Measurements from ENCODE around the gene ITIH1.

Gene ITIH1

GRCh38 chr3:52817221-52817620 lies 39.8 kb downstream of the ITIH1 start:
- DNase-seq, result no peak

GRCh38 chr3:52817860-52818259 lies 40.5 kb downstream of the ITIH1 start:
- DNase-seq, result no peak

GRCh38 chr3:52819936-52820335 lies 42.5 kb downstream of the ITIH1 start:
- DNase-seq, result no peak

GRCh38 chr3:52820736-52821135 lies 43.3 kb downstream of the ITIH1 start:
- DNase-seq, result no peak

GRCh38 chr3:52822363-52822762 lies 45.0 kb downstream of the ITIH1 start:
- DNase-seq, result no peak

- DNase-seq, result no peak
Observed at GRCh38 chr3:52824037-52824436, 46.6 kb downstream of the ITIH1 start.

- DNase-seq, result no peak
Observed at GRCh38 chr3:52827441-52827840, 50.0 kb downstream of the ITIH1 start.

- DNase-seq, result no peak
Observed at GRCh38 chr3:52827866-52828376, 50.5 kb downstream of the ITIH1 start.

GRCh38 chr3:52829482-52829881 lies 52.1 kb downstream of the ITIH1 start:
- no peak for DNase-seq

- no peak for DNase-seq
Observed at GRCh38 chr3:52829906-52830463, 52.6 kb downstream of the ITIH1 start.

GRCh38 chr3:52830535-52831258 lies 53.3 kb downstream of the ITIH1 start, which contains the start of gene ITIH4:
TSS of gene ITIH4 (minus strand) at chr3:52830672. CDS start at chr3:52830642, 30 bp downstream.
- DNase-seq, result no peak

GRCh38 chr3:52831500-52832301 lies 54.3 kb downstream of the ITIH1 start:
- no peak for DNase-seq

- DNase-seq, result no peak
Observed at GRCh38 chr3:52833202-52833601, 55.8 kb downstream of the ITIH1 start.

- no peak for DNase-seq
Observed at GRCh38 chr3:52834871-52835501, 57.6 kb downstream of the ITIH1 start, which contains the start of gene MUSTN1. TSS of gene MUSTN1 (minus strand) at chr3:52835019. CDS start at chr3:52834948, 71 bp downstream.

GRCh38 chr3:52835766-52836470 lies 58.5 kb downstream of the ITIH1 start:
- no peak for DNase-seq

GRCh38 chr3:52836471-52836845 lies 59.1 kb downstream of the ITIH1 start:
- no peak for DNase-seq

GRCh38 chr3:52836986-52837385 lies 59.6 kb downstream of the ITIH1 start:
- no peak for DNase-seq

- DNase-seq, result peak; percentile 7
Observed at GRCh38 chr3:52838561-52839267, 61.3 kb downstream of the ITIH1 start.

GRCh38 chr3:52839268-52839575 lies 61.8 kb downstream of the ITIH1 start:
- DNase-seq, result no peak

GRCh38 chr3:52839892-52840545 lies 62.6 kb downstream of the ITIH1 start:
- no peak for DNase-seq
